GM18498 (cell line): ENCODE measurements around the gene C20orf144.
"Not testable (repeated sequence)": the region's sequence is repeated elsewhere in the genome, so short reads cannot be mapped to it uniquely, and the experiment has no call there.

Experiments
- ATAC-seq: cut with Tn5 transposase; IDR thresholded peaks from one replicate; pipeline ENCODE4 v1.9.1; 2021; ENCODE audit warnings: mild to moderate bottlenecking, moderate library complexity; ENCODE audit not compliant: unreplicated experiment

Gene C20orf144

DNA sequence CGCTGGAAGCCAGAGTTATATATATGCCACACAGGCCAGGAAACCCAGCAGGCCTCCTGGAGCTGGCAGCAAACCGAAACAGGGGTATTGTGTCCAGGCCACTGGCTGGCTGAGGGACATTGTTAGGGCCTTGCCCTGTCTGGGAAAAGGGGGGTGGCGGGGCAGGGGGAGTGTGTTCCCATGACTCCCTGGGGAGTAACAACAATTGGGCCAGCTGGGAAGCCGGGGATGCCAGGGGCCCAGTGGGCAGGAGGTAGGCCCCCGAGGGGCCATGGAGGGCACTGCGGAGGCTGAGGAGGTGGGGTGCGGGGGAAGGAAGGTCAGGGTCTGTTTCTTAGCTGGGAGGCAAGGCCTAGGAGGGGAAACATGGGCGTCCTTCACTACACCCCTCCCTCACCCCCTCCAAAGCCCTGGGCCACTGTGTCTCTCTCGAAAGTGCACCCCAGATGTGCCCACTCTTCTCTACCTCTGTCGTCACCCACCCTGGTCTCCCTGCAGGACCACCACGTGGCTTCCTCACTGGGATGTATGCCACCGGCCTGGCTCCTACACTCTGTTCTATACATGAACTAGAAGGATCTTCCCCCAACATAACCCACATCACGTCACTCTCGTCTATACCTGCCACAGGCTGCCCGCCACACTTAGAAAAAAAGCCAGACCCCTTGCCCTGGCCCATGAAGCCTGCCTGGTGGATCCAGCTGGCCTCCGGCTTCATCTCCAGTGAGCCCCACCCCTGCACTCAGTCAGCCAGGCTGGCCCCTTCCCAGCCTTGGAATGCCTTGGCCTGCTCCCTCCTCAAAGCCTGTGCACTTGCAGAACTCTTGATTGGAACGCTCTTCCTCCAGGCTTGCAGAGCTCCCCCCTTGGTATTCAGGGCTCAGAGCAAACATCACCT lies 31.9 kb downstream of the C20orf144 start:
- no peak for ATAC-seq

DNA sequence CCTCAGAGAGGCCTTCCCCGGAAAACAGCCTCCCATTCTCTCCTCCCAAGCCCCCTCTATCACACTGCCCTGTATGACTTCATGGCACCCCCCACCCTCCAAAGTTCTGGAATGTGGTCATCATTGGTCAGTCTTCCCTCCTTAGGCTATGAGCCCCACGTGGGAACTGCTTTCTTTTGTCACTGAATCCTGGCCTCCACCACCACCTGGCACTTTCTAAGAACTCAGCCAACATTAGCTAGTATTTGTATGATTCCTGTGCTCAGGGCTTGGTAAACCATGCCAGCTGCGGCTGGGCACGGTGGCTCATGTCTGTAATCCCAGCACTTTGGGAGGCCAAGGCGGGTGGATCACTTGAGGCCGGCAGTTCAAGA lies 32.5 kb downstream of the C20orf144 start:
- ATAC-seq, result no peak

- ATAC-seq, result no peak
Observed at GRCh38 chr20:33696448-33696847, 34.3 kb downstream of the C20orf144 start.

DNA sequence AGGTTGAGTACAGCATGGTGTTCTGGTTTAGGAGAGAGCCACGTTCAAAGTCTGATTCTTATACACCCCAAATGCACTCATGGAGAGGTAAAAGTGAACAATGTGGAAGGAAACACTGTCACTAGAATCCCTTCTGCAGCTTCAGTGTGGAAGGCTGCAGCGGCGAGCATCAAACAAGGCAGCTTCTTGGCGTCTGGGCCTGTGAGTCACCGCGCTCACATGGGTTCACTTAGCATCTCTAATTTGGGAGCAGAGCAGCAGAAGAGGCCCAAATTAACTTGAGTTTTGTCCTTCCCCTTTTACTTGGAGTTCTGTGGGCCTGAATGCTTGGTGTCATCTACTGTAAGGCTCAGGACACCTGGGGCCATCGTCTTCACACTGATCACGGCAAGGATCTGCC lies 35.0 kb downstream of the C20orf144 start:
- no peak for ATAC-seq

DNA sequence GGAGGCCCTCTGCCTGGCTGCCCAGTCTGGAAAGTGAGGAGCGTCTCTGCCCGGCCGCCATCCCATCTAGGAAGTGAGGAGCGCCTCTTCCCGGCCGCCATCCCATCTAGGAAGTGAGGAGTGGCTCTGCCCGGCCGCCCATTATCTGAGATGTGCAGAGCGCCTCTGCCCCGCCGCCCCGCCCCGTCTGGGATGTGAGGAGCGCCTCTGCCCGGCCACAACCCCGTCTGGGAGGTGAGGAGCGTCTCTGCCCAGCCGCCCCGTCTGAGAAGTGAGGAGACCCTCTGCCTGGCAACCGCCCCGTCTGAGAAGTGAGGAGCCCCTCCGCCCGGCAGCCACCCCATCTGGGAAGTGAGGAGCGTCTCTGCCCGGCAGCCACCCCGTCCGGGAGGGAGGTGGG lies 36.8 kb downstream of the C20orf144 start:
- not testable (repeated sequence) for ATAC-seq

- not testable (repeated sequence) for ATAC-seq
Observed at GRCh38 chr20:33700696-33701441, 38.7 kb downstream of the C20orf144 start.

DNA sequence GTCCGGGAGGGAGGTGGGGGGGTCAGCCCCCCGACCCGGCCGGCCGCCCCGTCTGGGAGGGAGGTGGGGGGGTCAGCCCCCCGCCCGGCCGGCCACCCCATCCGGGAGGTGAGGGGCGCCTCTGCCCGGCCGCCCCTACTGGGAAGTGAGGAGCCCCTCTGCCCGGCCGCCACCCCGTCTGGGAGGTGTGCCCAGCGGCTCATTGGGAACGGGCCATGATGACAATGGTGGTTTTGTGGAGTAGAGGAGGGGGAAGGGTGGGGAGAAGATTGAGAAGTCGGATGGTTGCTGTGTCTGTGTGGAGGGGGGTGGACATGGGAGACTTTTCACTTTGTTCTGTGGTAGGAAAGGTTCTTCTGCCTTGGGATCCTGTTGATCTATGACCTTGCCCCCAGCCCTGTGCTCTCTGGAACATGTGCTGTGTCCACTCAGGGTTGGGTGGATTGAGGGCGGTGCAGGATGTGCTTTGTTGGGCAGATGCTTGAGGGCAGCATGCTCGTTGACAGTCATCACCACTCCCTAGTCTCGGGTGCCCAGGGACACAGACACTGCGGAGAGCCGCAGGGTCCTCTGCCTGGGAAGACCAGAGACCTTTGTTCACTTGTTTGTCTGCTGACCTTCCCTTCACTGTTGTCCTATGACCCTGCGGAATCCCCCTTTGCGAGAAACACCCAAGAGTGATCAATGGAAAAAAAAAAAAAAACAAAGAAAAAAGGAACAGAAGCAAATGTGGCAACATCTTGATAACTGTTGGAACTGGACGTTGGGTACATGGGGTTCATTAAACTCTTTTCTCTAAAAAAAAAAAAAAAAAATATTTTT lies 39.7 kb downstream of the C20orf144 start:
- ATAC-seq, result no peak

GRCh38 chr20:33702861-33703260 lies 40.7 kb downstream of the C20orf144 start:
- ATAC-seq, result no peak

DNA sequence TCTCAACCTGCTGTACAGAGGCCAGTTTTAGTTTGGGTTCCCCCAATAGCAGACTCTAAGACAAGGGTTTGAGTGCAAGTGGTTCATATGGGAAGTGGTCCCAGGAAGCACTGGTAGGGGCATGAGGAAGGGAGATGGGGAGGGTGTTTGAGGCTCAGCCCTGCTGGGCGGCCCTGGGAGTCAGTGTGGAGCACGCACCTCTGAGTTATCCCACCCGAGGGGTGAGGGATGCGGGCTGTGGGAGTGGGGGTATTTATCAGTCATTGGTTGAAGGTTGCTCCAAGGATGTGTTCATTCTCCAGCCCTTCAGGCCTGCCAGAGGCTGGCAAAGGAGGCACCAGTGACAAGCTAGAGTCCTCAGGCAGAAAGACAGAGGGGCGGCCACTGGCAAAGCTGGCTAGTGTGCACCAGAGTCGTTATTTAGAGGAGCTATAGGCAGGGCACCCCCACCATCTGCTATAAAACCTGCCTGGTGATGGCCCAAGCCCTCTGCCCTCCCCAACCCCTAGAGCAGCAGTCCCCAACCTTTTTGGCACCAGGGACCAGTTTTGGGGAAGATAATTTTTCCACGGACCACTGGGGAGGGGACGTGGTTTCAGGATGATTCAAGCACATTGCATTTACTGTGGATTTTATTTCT lies 41.5 kb downstream of the C20orf144 start:
- ATAC-seq, result no peak

DNA sequence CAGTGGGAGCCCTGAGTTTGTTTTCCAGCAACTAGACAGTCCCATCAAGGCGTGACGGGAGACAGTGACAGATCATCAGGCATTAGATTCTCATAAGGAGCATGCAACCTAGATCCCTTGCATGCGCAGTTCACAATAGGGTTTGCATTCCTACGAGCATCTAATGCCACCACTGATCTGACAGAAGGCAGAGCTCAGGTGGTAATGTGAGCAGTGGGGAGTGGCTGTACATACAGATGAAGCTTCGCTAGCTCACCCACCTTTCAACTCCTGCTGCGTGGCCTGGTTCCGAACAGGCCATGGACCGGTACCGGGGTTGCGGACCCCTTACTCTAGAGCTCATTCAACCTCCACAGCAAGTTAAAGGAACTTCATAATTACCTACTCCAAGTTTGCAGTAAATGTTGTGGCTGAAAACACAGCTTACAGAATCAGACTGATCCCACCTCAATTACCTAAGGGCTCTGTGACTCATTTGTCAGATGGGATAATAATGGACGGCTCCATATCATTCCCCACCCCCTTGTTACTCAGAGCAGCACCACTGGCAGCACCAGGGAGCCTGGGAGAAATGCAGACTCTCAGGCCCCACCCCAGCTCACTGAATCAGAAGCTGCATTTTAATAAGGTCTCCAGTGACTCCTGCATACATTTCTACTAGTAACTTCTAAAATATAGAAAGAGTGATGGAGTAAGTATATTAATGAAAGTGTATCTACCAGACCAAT lies 42.2 kb downstream of the C20orf144 start:
- no peak for ATAC-seq

DNA sequence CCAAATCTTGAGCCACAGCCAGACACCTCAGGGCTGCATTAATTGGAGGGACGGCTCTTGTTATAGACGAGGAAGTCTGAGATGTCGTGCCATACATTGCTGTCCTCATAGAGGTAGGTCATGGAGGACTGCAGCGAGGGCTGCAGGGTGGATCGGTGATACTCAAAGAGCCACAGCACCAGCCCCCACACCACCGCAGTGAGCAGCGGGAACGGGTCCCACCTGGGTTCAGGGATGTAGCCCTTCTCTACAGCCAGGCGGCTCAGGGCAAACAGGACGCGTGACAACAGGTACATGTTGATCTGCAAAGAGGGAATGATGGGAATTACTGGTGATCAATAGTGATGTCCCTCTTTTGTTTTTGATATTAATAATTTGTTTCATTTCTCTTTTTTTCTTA lies 45.5 kb downstream of the C20orf144 start:
- no peak for ATAC-seq

- no peak for ATAC-seq
Observed at GRCh38 chr20:33709398-33709797, 47.3 kb downstream of the C20orf144 start.

- ATAC-seq, result no peak
Observed at GRCh38 chr20:33709905-33710541, 47.9 kb downstream of the C20orf144 start.

- no peak for ATAC-seq
Observed at GRCh38 chr20:33710681-33711445, 48.7 kb downstream of the C20orf144 start.

DNA sequence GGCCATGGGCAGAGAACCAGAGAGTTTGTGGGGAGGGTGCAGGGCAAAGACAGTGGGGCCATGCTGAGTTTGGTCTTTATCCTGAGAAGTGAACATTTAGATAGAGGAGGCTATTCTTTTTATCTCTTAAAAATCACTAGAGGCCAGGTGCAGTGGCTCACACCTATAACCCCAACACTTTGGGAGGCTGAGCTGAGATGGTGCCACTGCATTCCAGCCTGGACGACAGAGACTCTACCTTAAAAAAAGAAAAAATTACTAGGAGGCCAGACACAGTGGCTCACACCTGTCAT lies 49.3 kb downstream of the C20orf144 start:
- ATAC-seq, result no peak
